ENCODE results near the gene GATAD1.
"Not testable (repeated sequence)": the region's sequence is repeated elsewhere in the genome, so short reads cannot be mapped to it uniquely, and the experiment has no call there.

The GATAD1 gene

GRCh38 chr7:92423710-92424131 is 23.6 kb upstream of the GATAD1 start:
- Histone ChIP-seq H3K9ac (ENCODE audit: low read depth, low read length) (no peak overlapping the region), H3K4me1 (ENCODE audit: insufficient read depth, low read length) (0 out of 2 replicates have a peak, but pooled peaks cover 5% of the 10 kb centered on the region), H3K9me3 (ENCODE audit: control insufficient read depth, insufficient read depth, low read length) (no peaks in the 10 kb centered on the region), H3K36me3 (ENCODE audit: insufficient read depth, low read length) (no peaks in the 10 kb centered on the region)

DNA sequence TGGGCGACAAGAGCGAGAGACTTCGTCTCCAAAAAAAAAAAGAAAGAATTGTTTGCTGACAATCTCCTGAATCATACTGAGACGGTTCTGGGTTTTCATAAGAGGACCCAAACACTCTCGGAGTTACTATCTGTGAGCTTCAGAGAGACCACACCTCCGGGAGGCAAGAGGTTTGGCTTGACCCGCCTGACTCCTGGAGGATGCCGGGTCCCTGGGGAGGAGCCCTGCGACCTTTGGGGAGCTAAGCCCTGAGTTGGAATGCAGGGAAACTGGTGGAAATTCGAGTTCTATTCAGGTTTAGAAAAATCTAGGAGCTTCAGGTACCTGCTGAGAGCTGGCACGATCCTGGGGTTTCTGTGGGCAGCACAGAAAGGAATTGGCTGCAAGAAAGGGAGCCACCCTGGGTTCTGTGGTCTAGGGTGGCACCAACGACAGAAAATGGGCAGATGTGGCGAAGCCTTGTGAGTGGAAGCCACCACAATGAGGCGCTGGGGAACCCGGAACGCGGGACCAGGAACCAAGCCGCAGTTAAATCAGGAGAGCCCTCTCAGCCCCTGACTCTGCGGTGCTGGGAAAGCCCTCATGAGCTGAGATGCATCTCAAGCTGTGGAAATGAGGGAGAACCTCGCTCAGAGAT is 21.9 kb upstream of the GATAD1 start:
- no peaks in the 10 kb centered on the region for H3K36me3 ChIP-seq (ENCODE audit: insufficient read depth, low read length)
- H3K4me1 ChIP-seq (ENCODE audit: insufficient read depth, low read length), result 0 out of 2 replicates have a peak, but pooled peaks cover 5% of the 10 kb centered on the region
- H3K9me3 ChIP-seq (ENCODE audit: control insufficient read depth, insufficient read depth, low read length), result no peaks in the 10 kb centered on the region
- H3K9ac ChIP-seq (ENCODE audit: low read depth, low read length), result peak overlapping the region; percentile 56; the same call in 1 of the 2 replicates

GRCh38 chr7:92427193-92427592 is 20.1 kb upstream of the GATAD1 start:
- no peaks in the 10 kb centered on the region for H3K9me3 ChIP-seq (ENCODE audit: control insufficient read depth, insufficient read depth, low read length)
- no peak overlapping the region for H3K9ac ChIP-seq (ENCODE audit: low read depth, low read length)

DNA sequence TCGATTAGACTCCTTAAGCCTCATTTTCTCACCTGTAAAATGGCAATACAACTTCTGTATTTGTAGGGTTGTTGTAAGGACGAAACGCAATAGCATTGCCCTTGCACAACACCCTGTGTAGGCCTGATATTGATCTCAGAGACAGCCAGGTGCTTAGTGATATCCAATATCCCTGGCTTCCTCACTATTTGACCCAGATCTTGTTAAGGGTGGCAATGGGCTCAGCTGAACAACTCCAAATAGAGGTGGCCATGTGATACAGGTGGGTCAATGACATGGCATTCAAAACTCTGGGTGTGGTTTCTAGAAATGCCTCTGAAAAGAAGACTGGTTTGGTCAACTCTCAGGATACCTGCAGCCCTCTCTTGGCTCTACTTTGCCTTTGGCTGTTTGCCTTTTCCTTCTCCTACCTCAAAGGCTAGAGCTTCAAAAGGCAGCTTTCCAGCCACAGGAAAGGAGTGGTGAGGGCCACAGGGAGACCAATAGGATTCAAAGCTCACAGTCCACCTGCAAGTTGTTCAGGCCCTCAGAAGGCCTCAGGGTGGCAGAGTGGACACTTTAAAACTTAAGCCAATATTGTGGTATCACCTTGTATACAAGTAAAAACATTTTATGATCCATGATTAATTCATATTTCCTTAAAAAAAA is 14.9 kb upstream of the GATAD1 start:
- Histone ChIP-seq H3K36me3 (ENCODE audit: insufficient read depth, low read length) (no peaks in the 10 kb centered on the region), H3K9ac (ENCODE audit: low read depth, low read length) (no peak overlapping the region), H3K4me1 (ENCODE audit: insufficient read depth, low read length) (peaks cover 4% of the 10 kb centered on the region; the same call in 1 of the 2 replicates), H3K9me3 (ENCODE audit: control insufficient read depth, insufficient read depth, low read length) (no peaks in the 10 kb centered on the region)

More at GRCh38 chr7:92427193-92427592, 20.1 kb upstream of the GATAD1 start:
- no peaks in the 10 kb centered on the region for H3K36me3 ChIP-seq (ENCODE audit: insufficient read depth, low read length)
- 0 out of 2 replicates have a peak, but pooled peaks cover 5% of the 10 kb centered on the region for H3K4me1 ChIP-seq (ENCODE audit: insufficient read depth, low read length)

DNA sequence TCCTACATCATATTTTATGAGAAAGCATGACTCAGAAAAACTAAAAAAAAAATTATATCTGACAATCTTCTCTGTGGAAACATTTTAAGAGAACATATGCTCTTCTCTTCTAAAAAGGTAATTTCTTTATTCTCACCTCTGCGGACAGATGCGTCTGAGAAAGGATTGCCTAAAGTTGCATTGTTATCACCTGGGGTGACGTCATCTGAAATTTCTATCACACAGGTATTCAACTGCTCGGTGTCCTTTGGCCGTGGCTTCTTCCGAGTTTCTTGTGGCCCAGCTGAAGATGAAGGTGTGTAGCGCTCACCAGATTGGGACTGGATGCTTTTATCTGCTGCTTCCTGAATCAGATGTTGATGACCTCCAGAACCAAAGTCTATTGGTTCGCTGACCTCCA is 14.3 kb upstream of the GATAD1 start:
- no peak overlapping the region for H3K9ac ChIP-seq (ENCODE audit: low read depth, low read length)
- no peaks in the 10 kb centered on the region for H3K9me3 ChIP-seq (ENCODE audit: control insufficient read depth, insufficient read depth, low read length)
- H3K36me3 ChIP-seq (ENCODE audit: insufficient read depth, low read length), result no peaks in the 10 kb centered on the region
- peaks cover 5% of the 10 kb centered on the region; the same call in 1 of the 2 replicates for H3K4me1 ChIP-seq (ENCODE audit: insufficient read depth, low read length)

DNA sequence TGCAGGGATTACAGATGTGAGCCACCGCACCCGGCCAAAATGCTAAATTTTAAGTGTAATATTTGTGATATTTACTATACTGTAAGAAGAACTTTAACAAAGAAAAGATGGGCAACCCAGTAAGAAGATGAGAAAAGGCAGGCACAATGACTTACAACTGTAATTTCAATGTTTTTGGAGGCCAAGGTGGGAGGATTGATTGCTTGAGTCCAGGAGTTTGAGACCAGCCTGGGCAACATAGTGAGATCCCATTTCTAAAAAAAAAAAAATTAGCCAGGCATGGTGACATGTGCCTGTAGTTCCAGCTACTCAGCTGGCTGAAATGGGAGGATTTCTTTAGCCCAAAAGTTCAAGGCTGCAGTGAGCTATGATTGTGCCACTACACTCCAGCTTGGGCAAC is 11.7 kb upstream of the GATAD1 start:
- Histone ChIP-seq H3K36me3 (ENCODE audit: insufficient read depth, low read length) (no peaks in the 10 kb centered on the region), H3K9ac (ENCODE audit: low read depth, low read length) (no peak overlapping the region), H3K9me3 (ENCODE audit: control insufficient read depth, insufficient read depth, low read length) (no peaks in the 10 kb centered on the region), H3K4me1 (ENCODE audit: insufficient read depth, low read length) (peaks cover 5% of the 10 kb centered on the region; the same call in 1 of the 2 replicates)

DNA sequence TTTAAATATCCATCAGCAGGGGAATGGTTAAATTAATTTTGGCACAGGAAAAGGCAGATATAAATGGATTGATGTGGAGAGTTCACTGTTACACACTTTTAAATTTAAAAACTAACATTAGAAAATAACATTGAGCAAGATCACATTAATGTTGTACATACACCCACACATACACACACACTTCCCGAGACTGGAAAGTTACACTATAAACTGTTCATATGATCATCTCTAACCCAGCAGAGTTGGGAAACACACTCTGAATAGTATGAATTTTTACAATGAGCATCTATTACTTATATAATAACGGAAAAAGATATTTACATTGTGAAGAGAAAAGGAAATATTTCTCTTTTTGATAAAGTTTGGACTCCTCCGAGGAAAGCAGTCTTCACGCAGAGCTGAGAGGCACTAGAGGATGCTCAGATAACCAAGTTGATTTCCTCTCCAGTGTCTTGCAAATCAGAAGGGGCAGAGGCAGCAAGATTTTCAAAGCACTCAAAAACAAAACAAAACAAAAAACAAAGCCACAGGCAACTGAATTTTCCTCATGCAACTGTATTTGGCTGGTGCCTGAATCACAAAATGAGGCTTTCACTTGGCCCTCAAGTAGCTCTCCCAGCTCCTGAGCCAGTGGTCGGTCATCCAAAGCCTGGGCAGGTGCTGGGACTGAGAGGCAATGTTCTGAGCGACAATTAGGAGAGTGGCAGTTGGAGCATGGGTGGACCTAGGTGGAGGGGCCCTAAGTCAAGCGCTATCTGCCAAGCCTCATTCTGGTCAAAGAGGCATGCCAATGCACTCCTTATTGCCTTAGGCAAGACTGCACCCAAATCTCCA is 10.5 kb upstream of the GATAD1 start:
- H3K36me3 ChIP-seq (ENCODE audit: insufficient read depth, low read length), result no peaks in the 10 kb centered on the region
- no peak overlapping the region for H3K9ac ChIP-seq (ENCODE audit: low read depth, low read length)
- peaks cover 5% of the 10 kb centered on the region; the same call in 1 of the 2 replicates for H3K4me1 ChIP-seq (ENCODE audit: insufficient read depth, low read length)
- H3K9me3 ChIP-seq (ENCODE audit: control insufficient read depth, insufficient read depth, low read length), result no peaks in the 10 kb centered on the region

- Histone ChIP-seq H3K36me3 (ENCODE audit: insufficient read depth, low read length) (no peaks in the 10 kb centered on the region), H3K4me1 (ENCODE audit: insufficient read depth, low read length) (peaks cover 5% of the 10 kb centered on the region; the same call in 1 of the 2 replicates), H3K9ac (ENCODE audit: low read depth, low read length) (no peak overlapping the region), H3K9me3 (ENCODE audit: control insufficient read depth, insufficient read depth, low read length) (no peaks in the 10 kb centered on the region)
Measured at GRCh38 chr7:92437956-92438491, 9.3 kb upstream of the GATAD1 start.

DNA sequence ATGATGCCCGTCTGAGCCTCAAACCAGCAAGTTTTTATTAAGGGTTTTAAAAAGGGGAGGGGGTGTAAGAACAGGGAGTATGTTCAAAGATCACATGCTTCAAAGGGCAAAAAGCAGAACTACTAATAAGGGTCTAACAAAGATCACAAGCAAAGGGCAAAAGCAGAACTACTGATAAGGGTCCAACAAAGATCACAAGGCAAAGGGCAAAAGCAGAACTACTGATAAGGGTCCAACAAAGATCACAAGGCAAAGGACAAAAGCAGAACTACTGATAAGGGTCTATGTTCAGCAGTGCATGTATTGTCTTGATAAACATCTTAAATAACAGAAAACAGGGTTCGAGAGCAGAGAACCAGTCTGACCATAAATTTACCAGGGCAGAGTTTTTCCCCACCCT is 4.6 kb upstream of the GATAD1 start:
- not testable (repeated sequence) for H3K4me1 ChIP-seq (ENCODE audit: insufficient read depth, low read length); H3K9me3 ChIP-seq (ENCODE audit: control insufficient read depth, insufficient read depth, low read length); H3K9ac ChIP-seq (ENCODE audit: low read depth, low read length); H3K36me3 ChIP-seq (ENCODE audit: insufficient read depth, low read length)

GRCh38 chr7:92446869-92447344 is 375 bp upstream of the GATAD1 start:
- H3K36me3 ChIP-seq (ENCODE audit: insufficient read depth, low read length), result peaks cover 18% of the 10 kb centered on the region
- no peaks in the 10 kb centered on the region for H3K9me3 ChIP-seq (ENCODE audit: control insufficient read depth, insufficient read depth, low read length)
- no peaks in the 10 kb centered on the region for H3K4me1 ChIP-seq (ENCODE audit: insufficient read depth, low read length)
- H3K9ac ChIP-seq (ENCODE audit: low read depth, low read length), result peak overlapping the region; percentile 90

GRCh38 chr7:92448205-92448747 is 994 bp downstream of the GATAD1 start:
- H3K9me3 ChIP-seq (ENCODE audit: control insufficient read depth, insufficient read depth, low read length), result no peaks in the 10 kb centered on the region
- peaks cover 22% of the 10 kb centered on the region for H3K36me3 ChIP-seq (ENCODE audit: insufficient read depth, low read length)
- peak overlapping the region; percentile 90 for H3K9ac ChIP-seq (ENCODE audit: low read depth, low read length)
- H3K4me1 ChIP-seq (ENCODE audit: insufficient read depth, low read length), result no peaks in the 10 kb centered on the region

GRCh38 chr7:92451645-92452044 is 4.4 kb downstream of the GATAD1 start:
- Histone ChIP-seq H3K36me3 (ENCODE audit: insufficient read depth, low read length) (peaks cover 48% of the 10 kb centered on the region), H3K9me3 (ENCODE audit: control insufficient read depth, insufficient read depth, low read length) (no peaks in the 10 kb centered on the region), H3K9ac (ENCODE audit: low read depth, low read length) (no peak overlapping the region), H3K4me1 (ENCODE audit: insufficient read depth, low read length) (no peaks in the 10 kb centered on the region)

- 0 out of 2 replicates have a peak, but pooled peaks cover 4% of the 10 kb centered on the region for H3K4me1 ChIP-seq (ENCODE audit: insufficient read depth, low read length)
- H3K9ac ChIP-seq (ENCODE audit: low read depth, low read length), result no peak overlapping the region
- peaks cover 37% of the 10 kb centered on the region for H3K36me3 ChIP-seq (ENCODE audit: insufficient read depth, low read length)
- H3K9me3 ChIP-seq (ENCODE audit: control insufficient read depth, insufficient read depth, low read length), result no peaks in the 10 kb centered on the region
Measured at GRCh38 chr7:92456236-92456635, 9.0 kb downstream of the GATAD1 start.

GRCh38 chr7:92460109-92460508 is 12.8 kb downstream of the GATAD1 start:
- Histone ChIP-seq H3K4me1 (ENCODE audit: insufficient read depth, low read length) (0 out of 2 replicates have a peak, but pooled peaks cover 4% of the 10 kb centered on the region), H3K9ac (ENCODE audit: low read depth, low read length) (no peak overlapping the region), H3K9me3 (ENCODE audit: control insufficient read depth, insufficient read depth, low read length) (no peaks in the 10 kb centered on the region), H3K36me3 (ENCODE audit: insufficient read depth, low read length) (peaks cover 14% of the 10 kb centered on the region)

Data from ES-I3 (cell line).